GM12875 (cell line): ENCODE data around the gene GON4L.
"Not testable (repeated sequence)": the region's sequence is repeated elsewhere in the genome, so short reads cannot be mapped to it uniquely, and the experiment has no call there.

ENCODE experiments used
- H3K4me3 ChIP-seq: one replicate; pipeline ENCODE4 v1.5.1; 2011; ENCODE audit warnings: low read depth, low read length, control low read depth
- CTCF ChIP-seq: IDR thresholded peaks from 2 replicates; pipeline ENCODE4 v1.5.1; 2011; ENCODE audit warnings: low read depth, mild to moderate bottlenecking, control low read depth, inconsistent platforms, low read length, moderate library complexity, borderline replicate concordance; ENCODE audit not compliant: insufficient read depth

The GON4L gene

GRCh38 chr1:155856975-155857930 lies at the start of gene GON4L:
GON4L (minus strand) TSS chr1:155857214; CDS start chr1:155853780, 3,434 bp downstream.
- no peak for TF ChIP-seq CTCF
- peak within 1 kb of the TSS; percentile 97 for H3K4me3 ChIP-seq

- no peak overlapping the region for H3K4me3 ChIP-seq
- no peak for TF ChIP-seq CTCF
These were observed 47.2 kb upstream of the GON4L start for GRCh38 chr1:155904261-155904660.

- no peak for TF ChIP-seq CTCF
- no peak overlapping the region for H3K4me3 ChIP-seq
These were observed 43.1 kb upstream of the GON4L start for GRCh38 chr1:155900161-155900560.

- no peak overlapping the region for H3K4me3 ChIP-seq
- no peak for TF ChIP-seq CTCF
These were observed 42.7 kb upstream of the GON4L start for GRCh38 chr1:155899683-155900082.

GRCh38 chr1:155898888-155899287 lies 41.9 kb upstream of the GON4L start:
- no peak for TF ChIP-seq CTCF
- no peak overlapping the region for H3K4me3 ChIP-seq

- H3K4me3 ChIP-seq, result no peak overlapping the region
- TF ChIP-seq CTCF, result no peak
These were observed 40.7 kb upstream of the GON4L start for GRCh38 chr1:155897746-155898145.

- H3K4me3 ChIP-seq, result not testable (repeated sequence)
These were observed 39.5 kb upstream of the GON4L start for GRCh38 chr1:155896476-155896875.

- not testable (repeated sequence) for H3K4me3 ChIP-seq
These were observed 38.6 kb upstream of the GON4L start for GRCh38 chr1:155895617-155896016.
